ENCODE data around the gene ZNF486.

GRCh38 chr19:20165971-20166592, 932 bp upstream of the ZNF486 start:
- TF ChIP-seq POLR2A (IDR thresholded peaks at IDR 0.05; ENCODE audit: extremely low read depth, insufficient read length) (no peak), CTCF (IDR thresholded peaks at IDR 0.05; ENCODE audit: low read depth, low read length) (no peak), MAX (IDR thresholded peaks at IDR 0.05; ENCODE audit: low read depth, low read length) (no peak)
